Activated CD8-positive, alpha-beta memory T cell treated with anti-CD3 and anti-CD28 coated beads, Interleukin-2, amount 10 ng/mL, durations not matched to agents 7 days and 5 days (primary cell): Measurements from ENCODE around the gene F8. TPM values are rescaled to one million over a fixed set of nuclear protein-coding genes. Genes with fewer than 3 reads are reported as not detected.
"Not testable (repeated sequence)": the region's sequence is repeated elsewhere in the genome, so short reads cannot be mapped to it uniquely, and the experiment has no call there.

Experiments
- ATAC-seq: fragments of 150-1000 bp; cut with Tn5 transposase; one replicate; pipeline ENCODE4 v1.10.0; 2021; ENCODE audit warnings: moderate library complexity
- CTCF ChIA-PET: fragments of 350-600 bp; sonication (Branson Sonifier 250); formaldehyde crosslinking; loops from one replicate; lab custom pipeline; 2021; ENCODE audit warnings: antibody characterized with exemption; lab: Charles Lee
- DNase-seq: peaks from one replicate; pipeline ENCODE4 v3.0.0-alpha.2; 2020
- H3K27ac Mint-ChIP-seq: one replicate; pipeline ENCODE4 v1.8.0; 2021; ENCODE audit warnings: mild to moderate bottlenecking, mixed read lengths
- H3K27me3 Mint-ChIP-seq: one replicate; pipeline ENCODE4 v1.8.0; 2021; ENCODE audit warnings: mixed read lengths
- H3K36me3 Mint-ChIP-seq: one replicate; pipeline ENCODE4 v1.8.0; 2021; ENCODE audit warnings: mild to moderate bottlenecking, mixed read lengths
- H3K4me1 Mint-ChIP-seq: one replicate; pipeline ENCODE4 v1.8.0; 2021; ENCODE audit warnings: mixed read lengths
- H3K4me3 Mint-ChIP-seq: one replicate; pipeline ENCODE4 v1.8.0; 2021; ENCODE audit warnings: mild to moderate bottlenecking, moderate library complexity, mixed read lengths
- H3K9me3 Mint-ChIP-seq: one replicate; pipeline ENCODE4 v1.8.0; 2022; ENCODE audit warnings: low read depth, mixed read lengths
- total RNA-seq, 2 experiments: library from RNA; stranded (reverse); gene quantifications; one replicate each; pipeline ENCODE4 v1.2.3, GENCODE V29; 2021

The F8 gene
- total RNA-seq, 2 experiments from 2014 or later: 12.7 to 15.0 TPM

- Mint-ChIP-seq H3K36me3 (no peaks in the 10 kb centered on the region), H3K4me1 (peaks cover 21% of the 10 kb centered on the region), H3K9me3 (no peaks in the 10 kb centered on the region), H3K4me3 (no peak overlapping the region), H3K27ac (no peak overlapping the region), H3K27me3 (peaks cover 7% of the 10 kb centered on the region)
- DNase-seq: no peak
- ATAC-seq: no peak
- CTCF ChIA-PET: no interaction called here
Measured at GRCh38 chrX:154824638-154825037, 197.9 kb downstream of the F8 start.

DNA sequence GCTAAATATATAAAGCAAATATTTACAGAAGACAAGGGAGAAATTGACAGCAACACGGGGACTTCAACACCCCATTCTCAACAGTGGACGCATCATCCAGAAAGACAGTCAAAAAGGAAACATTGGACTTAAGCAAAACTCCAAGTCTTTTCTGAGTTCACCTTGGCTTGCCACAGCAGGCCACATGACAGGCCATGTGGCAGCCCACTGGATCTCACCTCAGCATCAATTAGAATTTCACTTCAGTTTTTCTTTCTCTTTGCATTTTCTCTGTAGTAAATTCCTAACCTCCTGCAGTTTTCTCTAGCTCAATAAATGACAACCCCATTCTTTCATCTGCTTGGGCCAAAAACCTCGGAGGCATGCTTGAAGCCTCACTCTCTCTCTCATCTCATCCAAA, 200.5 kb downstream of the F8 start:
- CTCF ChIA-PET: no interaction called here
- no peak for DNase-seq
- H3K36me3 Mint-ChIP-seq: no peaks in the 10 kb centered on the region
- no peak for ATAC-seq
- no peak overlapping the region for H3K27ac Mint-ChIP-seq
- H3K9me3 Mint-ChIP-seq: no peaks in the 10 kb centered on the region
- no peak overlapping the region for H3K4me3 Mint-ChIP-seq
- H3K4me1 Mint-ChIP-seq: peaks cover under 1% of the 10 kb centered on the region
- peaks cover 10% of the 10 kb centered on the region for H3K27me3 Mint-ChIP-seq

DNA sequence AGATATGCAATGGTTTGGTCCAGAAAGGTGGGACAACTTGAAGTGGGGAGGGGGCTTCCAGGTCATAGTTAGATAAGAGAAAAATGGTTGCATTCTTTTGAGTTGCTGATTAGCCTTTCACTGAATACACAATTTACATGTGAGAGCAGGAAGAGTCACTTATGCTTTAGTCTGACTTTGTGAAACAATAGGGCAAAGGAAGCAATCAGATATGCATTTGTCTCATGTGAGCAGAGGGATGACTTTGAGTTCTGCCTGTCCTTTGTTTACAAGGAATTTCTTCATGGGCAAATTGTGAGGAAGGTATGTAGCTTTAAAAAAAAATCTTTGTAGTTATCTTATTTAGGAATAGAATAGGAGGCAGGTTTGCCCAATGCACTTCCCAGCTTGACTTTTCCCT, 201.0 kb downstream of the F8 start:
- no peak overlapping the region for H3K4me3 Mint-ChIP-seq
- H3K4me1 Mint-ChIP-seq: no peaks in the 10 kb centered on the region
- H3K36me3 Mint-ChIP-seq: no peaks in the 10 kb centered on the region
- CTCF ChIA-PET: no interaction called here
- DNase-seq (no peak), ATAC-seq (no peak)
- no peaks in the 10 kb centered on the region for H3K9me3 Mint-ChIP-seq
- H3K27me3 Mint-ChIP-seq: peaks cover 10% of the 10 kb centered on the region
- H3K27ac Mint-ChIP-seq: no peak overlapping the region

DNA sequence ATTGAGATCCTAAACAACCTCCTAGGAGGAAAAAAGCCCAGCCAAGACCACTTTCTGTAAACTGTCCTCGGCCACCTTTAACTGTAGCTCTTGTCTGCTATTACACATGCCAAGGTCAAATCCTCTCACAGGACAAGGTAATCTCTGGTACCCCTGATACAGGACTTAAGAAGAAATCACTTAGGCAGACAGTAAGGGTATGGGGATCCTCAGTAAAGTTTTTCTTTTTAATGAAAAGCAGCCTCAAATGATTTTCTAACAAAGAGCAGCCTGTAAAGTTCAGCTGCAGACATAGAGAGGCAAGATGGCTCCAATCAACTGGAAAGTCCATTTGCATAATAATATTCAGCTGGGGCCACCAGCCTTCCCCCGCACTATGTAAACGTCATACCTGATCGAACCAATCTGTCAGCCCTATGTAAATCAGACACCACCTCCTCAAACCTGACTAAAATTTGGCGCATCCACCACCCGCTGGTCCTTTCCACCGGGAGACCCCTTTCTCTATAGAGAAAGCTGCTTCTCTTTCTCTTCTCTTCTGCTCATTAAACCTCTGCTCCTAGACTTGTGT, 202.7 kb downstream of the F8 start:
- DNase-seq (no peak), ATAC-seq (no peak)
- Mint-ChIP-seq H3K27ac (no peak overlapping the region), H3K4me3 (no peak overlapping the region), H3K27me3 (peaks cover 15% of the 10 kb centered on the region), H3K36me3 (no peaks in the 10 kb centered on the region), H3K4me1 (no peaks in the 10 kb centered on the region), H3K9me3 (no peaks in the 10 kb centered on the region)
- CTCF ChIA-PET: no interaction called here

DNA sequence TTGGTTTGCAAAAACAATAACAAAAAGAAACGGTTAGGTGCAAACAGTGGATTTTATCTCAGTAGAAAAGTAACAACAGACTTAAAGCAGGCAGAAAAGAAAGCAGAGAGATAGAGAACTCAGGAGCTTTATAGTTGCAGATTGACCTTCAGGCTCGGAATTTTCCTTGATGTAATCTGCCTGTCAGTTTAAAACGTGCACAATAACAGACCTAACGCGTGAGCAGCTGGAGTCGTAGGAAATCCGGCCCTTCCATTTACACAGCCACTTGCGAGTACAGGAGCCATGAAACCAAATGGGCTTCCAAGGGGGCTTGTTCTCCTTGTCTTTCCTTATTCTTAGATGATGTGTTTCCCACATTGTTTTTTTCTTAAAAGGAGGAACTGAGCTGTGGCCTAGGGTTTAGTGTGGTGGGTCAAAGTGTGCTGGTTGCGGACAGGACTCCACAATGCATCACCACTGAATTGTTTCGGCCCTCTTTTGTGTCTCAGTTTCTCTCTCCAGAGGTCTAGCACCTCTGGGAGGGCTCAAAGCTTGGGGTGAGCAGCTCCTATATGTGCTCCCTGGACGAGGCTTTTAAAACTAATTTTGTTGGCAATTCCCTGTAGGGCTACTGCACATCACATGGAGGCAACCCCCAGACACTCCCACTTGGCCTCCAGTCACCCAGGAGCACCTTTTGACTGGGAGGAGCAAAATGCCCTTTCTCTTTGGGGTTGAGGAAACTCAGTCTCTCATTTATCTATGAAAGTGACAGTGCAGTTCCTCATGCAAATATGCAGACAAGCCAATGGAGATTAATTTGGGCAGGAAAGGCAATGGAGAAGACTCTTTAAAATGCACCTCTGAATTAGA, 203.4 kb downstream of the F8 start:
- CTCF ChIA-PET: no interaction called here
- Mint-ChIP-seq H3K27me3 (peaks cover 20% of the 10 kb centered on the region), H3K9me3 (no peaks in the 10 kb centered on the region), H3K4me3 (no peak overlapping the region), H3K4me1 (no peaks in the 10 kb centered on the region), H3K27ac (no peak overlapping the region), H3K36me3 (no peaks in the 10 kb centered on the region)
- DNase-seq (no peak), ATAC-seq (no peak)

- H3K36me3 Mint-ChIP-seq, H3K4me1 Mint-ChIP-seq, ATAC-seq, DNase-seq, H3K4me3 Mint-ChIP-seq, H3K27ac Mint-ChIP-seq, CTCF ChIA-PET, H3K9me3 Mint-ChIP-seq: not testable (repeated sequence)
- H3K27me3 Mint-ChIP-seq: peaks cover 26% of the 10 kb centered on the region
Measured at GRCh38 chrX:154817048-154817618, 205.4 kb downstream of the F8 start.

DNA sequence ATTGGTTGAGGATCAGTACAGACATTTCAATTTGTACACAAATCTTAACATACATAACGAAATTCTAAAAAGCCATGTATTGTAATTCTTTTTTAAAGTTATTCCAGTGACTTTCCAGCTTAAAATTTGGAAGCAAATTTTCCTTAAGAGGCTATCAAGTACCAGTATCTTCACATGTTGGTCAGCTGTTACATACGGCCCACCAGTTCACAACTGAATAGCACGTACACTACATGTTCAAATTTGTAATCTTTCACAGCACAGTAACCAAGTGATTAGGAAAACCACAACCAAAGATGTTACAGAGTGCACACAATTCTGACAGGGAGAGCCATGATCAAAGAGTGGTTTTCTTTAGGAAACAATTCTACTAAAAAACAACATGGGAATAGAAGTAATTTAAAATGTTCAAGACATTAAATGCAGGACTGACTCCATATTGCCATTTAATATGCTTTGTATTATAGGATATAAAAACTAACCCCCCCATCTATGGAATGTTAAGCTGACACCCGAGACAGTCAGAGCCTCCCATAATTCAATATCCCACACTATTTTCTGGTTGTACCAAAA, 206.1 kb downstream of the F8 start:
- H3K36me3 Mint-ChIP-seq, H3K27ac Mint-ChIP-seq, ATAC-seq, H3K4me1 Mint-ChIP-seq, DNase-seq, CTCF ChIA-PET, H3K9me3 Mint-ChIP-seq, H3K4me3 Mint-ChIP-seq: not testable (repeated sequence)
- H3K27me3 Mint-ChIP-seq: peaks cover 27% of the 10 kb centered on the region

DNA sequence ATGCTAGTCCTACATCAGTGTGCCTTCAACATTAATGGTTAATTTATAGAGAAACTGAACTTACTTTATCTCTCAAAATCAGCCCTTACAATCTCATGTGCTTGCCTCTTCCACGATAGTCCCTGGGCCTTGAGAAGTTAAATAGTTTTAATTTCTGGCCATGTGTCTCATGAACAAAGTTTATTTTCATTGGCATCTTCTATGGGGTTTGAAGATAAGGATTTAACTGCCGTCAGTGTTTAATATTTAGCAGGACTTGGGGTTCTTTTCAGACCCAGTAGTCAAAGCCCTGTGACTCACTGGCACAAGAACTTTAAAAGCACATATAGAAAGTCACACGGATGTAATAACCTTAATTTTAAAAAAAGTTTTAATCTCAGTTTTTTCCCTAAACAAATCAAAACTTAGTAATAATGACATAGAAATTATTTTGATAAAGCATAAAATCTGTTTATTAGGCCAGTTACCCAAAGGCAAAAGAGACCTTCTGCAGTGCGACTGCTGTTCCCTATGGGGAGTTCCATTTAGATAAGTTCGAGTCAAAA, 207.2 kb downstream of the F8 start:
- DNase-seq (no peak), ATAC-seq (no peak)
- H3K36me3 Mint-ChIP-seq: no peaks in the 10 kb centered on the region
- H3K4me3 Mint-ChIP-seq: no peak overlapping the region
- no peaks in the 10 kb centered on the region for H3K9me3 Mint-ChIP-seq
- peaks cover under 1% of the 10 kb centered on the region for H3K4me1 Mint-ChIP-seq
- no peak overlapping the region for H3K27ac Mint-ChIP-seq
- CTCF ChIA-PET: no interaction called here
- peaks cover 26% of the 10 kb centered on the region for H3K27me3 Mint-ChIP-seq

DNA sequence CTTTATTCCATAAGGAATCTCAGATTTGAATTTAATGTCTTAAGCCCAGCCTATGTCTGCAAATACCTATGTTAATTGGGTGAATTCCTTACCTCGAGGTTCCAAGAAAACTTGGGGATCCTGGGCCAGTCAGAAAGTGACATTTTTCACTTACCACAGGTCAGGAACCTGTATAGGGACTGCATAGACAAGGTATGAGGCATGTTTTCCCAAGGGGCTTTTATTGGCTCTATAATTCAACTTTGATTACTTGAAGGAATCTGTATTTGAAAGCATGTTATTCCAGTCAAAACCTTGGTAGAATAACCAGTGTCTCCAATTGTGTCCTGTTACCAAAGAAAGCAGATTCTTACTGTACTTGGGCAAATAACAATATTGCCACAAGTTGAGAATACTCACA, 208.7 kb downstream of the F8 start:
- Mint-ChIP-seq H3K36me3 (no peaks in the 10 kb centered on the region), H3K4me1 (peaks cover 12% of the 10 kb centered on the region), H3K27ac (no peak overlapping the region), H3K9me3 (no peaks in the 10 kb centered on the region), H3K27me3 (peaks cover 22% of the 10 kb centered on the region), H3K4me3 (no peak overlapping the region)
- DNase-seq: no peak
- no peak for ATAC-seq
- CTCF ChIA-PET: no interaction called here

DNA sequence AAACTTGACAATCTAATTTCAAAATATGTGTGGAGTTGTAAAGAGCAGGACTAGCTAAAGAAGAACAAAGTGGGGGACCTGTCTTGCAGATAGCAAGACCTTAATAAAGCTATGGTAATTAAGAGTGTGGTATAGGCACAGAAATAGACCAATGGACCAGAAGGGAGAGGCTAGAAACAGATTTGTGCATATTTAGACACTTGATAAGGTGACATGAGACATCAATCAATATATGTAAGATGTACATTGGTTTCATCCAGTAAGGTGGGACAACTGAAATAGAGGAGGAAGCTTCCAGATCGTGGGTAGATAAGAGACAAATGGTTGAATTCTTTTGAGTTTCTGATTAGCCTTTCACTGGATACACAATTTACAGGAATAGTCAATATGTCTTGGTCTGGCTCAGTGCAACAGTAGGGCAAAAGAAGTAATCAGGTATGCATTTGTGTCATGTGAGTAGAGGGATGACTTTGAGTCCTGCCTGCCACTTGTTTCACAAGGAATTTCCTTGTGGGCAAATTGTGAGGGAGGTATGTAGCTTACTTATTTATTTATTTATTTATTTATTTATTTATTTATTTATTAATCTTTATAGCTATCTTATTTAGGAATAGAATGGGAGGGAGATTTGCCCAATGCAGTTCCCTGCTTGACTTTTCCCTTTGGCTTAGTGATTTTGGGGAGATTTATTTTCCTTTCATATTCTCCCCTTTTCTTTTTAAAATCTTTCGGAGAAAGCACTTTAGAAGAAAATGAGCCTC, 210.0 kb downstream of the F8 start:
- Mint-ChIP-seq H3K4me3 (no peak overlapping the region), H3K4me1 (peaks cover 12% of the 10 kb centered on the region), H3K36me3 (no peaks in the 10 kb centered on the region), H3K27me3 (peaks cover 22% of the 10 kb centered on the region), H3K27ac (no peak overlapping the region), H3K9me3 (no peaks in the 10 kb centered on the region)
- no peak for ATAC-seq
- CTCF ChIA-PET: interaction anchor here (1.0 to 1.3 kb wide), 2 partner anchors 28 to 63 kb away, joined by 3 read pairs; no protein-coding TSS in a partner anchor
- no peak for DNase-seq

- Mint-ChIP-seq H3K9me3 (no peaks in the 10 kb centered on the region), H3K27ac (no peak overlapping the region), H3K27me3 (peaks cover 14% of the 10 kb centered on the region), H3K4me1 (peaks cover 17% of the 10 kb centered on the region), H3K4me3 (no peak overlapping the region), H3K36me3 (no peaks in the 10 kb centered on the region)
- CTCF ChIA-PET: no interaction called here
- ATAC-seq: no peak
- no peak for DNase-seq
Measured at GRCh38 chrX:154809939-154810665, 212.4 kb downstream of the F8 start.

DNA sequence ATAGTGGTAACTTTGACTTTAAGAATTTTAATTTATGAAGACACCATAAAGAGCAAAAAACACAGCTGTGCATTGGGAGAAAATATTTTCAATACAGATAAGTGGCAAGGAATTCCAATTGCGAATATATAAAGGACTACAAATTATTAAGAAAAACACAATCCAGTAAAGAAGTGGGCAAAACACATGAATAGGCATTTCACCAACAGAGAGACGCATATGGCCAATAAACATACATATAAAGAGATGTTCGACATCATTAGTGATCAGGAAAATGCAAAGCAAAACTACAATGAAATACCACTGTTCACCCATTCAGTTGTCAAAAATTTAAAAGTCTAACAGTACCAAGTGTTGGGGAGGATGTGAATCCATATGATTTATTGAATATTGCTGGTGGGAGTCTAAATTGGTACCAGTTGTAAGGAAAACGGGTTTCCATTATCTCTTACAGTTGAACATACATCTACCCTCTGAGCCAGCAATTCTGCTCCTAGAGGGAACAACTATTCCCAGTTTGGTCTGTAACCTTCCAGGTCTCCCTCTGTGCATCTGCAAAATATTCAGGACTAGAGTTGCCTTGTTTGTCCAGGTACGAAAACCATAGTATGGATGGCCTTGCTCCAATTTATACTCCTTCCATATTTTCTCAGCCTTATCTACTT, 215.6 kb downstream of the F8 start:
- no peak for ATAC-seq
- no peak overlapping the region for H3K27ac Mint-ChIP-seq
- H3K27me3 Mint-ChIP-seq: no peaks in the 10 kb centered on the region

More for the DNA sequence above, 215.6 kb downstream of the F8 start:
- no peak overlapping the region for H3K4me3 Mint-ChIP-seq
- H3K36me3 Mint-ChIP-seq: no peaks in the 10 kb centered on the region
- peaks cover 42% of the 10 kb centered on the region for H3K4me1 Mint-ChIP-seq
- CTCF ChIA-PET: no interaction called here
- DNase-seq: no peak
- no peaks in the 10 kb centered on the region for H3K9me3 Mint-ChIP-seq
